GM19468 (cell line): Measurements from ENCODE around the gene GRM1.

Source experiments
- ATAC-seq: cut with Tn5 transposase; IDR thresholded peaks from one replicate; pipeline ENCODE4 v1.9.1; 2021; ENCODE audit warnings: mild to moderate bottlenecking, moderate library complexity, moderate number of reproducible peaks; ENCODE audit not compliant: unreplicated experiment; ENCODE audit errors: extremely low read depth

GRM1 gene

GRCh38 chr6:146095481-146095880 is 66.6 kb downstream of the GRM1 start:
- no peak for ATAC-seq

GRCh38 chr6:146097586-146097985 is 68.7 kb downstream of the GRM1 start:
- ATAC-seq, result no peak

- ATAC-seq, result no peak
Measured at GRCh38 chr6:146100776-146101175, 71.9 kb downstream of the GRM1 start.

GRCh38 chr6:146103416-146104072 is 74.7 kb downstream of the GRM1 start:
- no peak for ATAC-seq

- no peak for ATAC-seq
Measured at GRCh38 chr6:146106532-146106931, 77.7 kb downstream of the GRM1 start.

GRCh38 chr6:146110990-146111389 is 82.1 kb downstream of the GRM1 start:
- ATAC-seq, result no peak

GRCh38 chr6:146111881-146112450 is 83.1 kb downstream of the GRM1 start:
- no peak for ATAC-seq

- no peak for ATAC-seq
Measured at GRCh38 chr6:146113084-146113623, 84.3 kb downstream of the GRM1 start.

- ATAC-seq, result no peak
Measured at GRCh38 chr6:146123616-146124015, 94.8 kb downstream of the GRM1 start.

GRCh38 chr6:146127447-146128215 is 98.8 kb downstream of the GRM1 start:
- ATAC-seq, result no peak

GRCh38 chr6:146133866-146134265 is 105.0 kb downstream of the GRM1 start:
- no peak for ATAC-seq

- ATAC-seq, result no peak
Measured at GRCh38 chr6:146135167-146135566, 106.3 kb downstream of the GRM1 start.

GRCh38 chr6:146146836-146147235 is 118.0 kb downstream of the GRM1 start:
- ATAC-seq, result no peak

GRCh38 chr6:146149770-146150169 is 120.9 kb downstream of the GRM1 start:
- no peak for ATAC-seq

- peak; percentile 84 for ATAC-seq
Measured at GRCh38 chr6:146153040-146153758, 124.3 kb downstream of the GRM1 start.

- ATAC-seq, result no peak
Measured at GRCh38 chr6:146154197-146154596, 125.3 kb downstream of the GRM1 start.

GRCh38 chr6:146161664-146162063 is 132.8 kb downstream of the GRM1 start:
- no peak for ATAC-seq

GRCh38 chr6:146169872-146170271 is 141.0 kb downstream of the GRM1 start:
- no peak for ATAC-seq

- ATAC-seq, result no peak
Measured at GRCh38 chr6:146177785-146178184, 148.9 kb downstream of the GRM1 start.

GRCh38 chr6:146183831-146184230 is 155.0 kb downstream of the GRM1 start:
- ATAC-seq, result no peak

GRCh38 chr6:146184701-146185100 is 155.8 kb downstream of the GRM1 start:
- no peak for ATAC-seq
